ENCODE results near the gene SPDYE17.
"Not testable (repeated sequence)": the region's sequence is repeated elsewhere in the genome, so short reads cannot be mapped to it uniquely, and the experiment has no call there.

SPDYE17 gene

GRCh38 chr7:76998764-76999450 lies 33.3 kb downstream of the SPDYE17 start:
- DNase-seq (ENCODE audit: low spot score), result not testable (repeated sequence)

GRCh38 chr7:76998285-76998589 lies 33.9 kb downstream of the SPDYE17 start:
- DNase-seq (ENCODE audit: low spot score), result no peak

GRCh38 chr7:76997381-76998284 lies 34.5 kb downstream of the SPDYE17 start:
- no peak for DNase-seq (ENCODE audit: low spot score)

- not testable (repeated sequence) for DNase-seq (ENCODE audit: low spot score)
These were observed 35.2 kb downstream of the SPDYE17 start for GRCh38 chr7:76996932-76997331.

- not testable (repeated sequence) for DNase-seq (ENCODE audit: low spot score)
These were observed 37.9 kb downstream of the SPDYE17 start for GRCh38 chr7:76994286-76994685.

- not testable (repeated sequence) for DNase-seq (ENCODE audit: low spot score)
These were observed 38.3 kb downstream of the SPDYE17 start for GRCh38 chr7:76993831-76994230.

GRCh38 chr7:76992871-76993270 lies 39.3 kb downstream of the SPDYE17 start:
- not testable (repeated sequence) for DNase-seq (ENCODE audit: low spot score)

GRCh38 chr7:76992204-76992603 lies 40.0 kb downstream of the SPDYE17 start:
- DNase-seq (ENCODE audit: low spot score), result not testable (repeated sequence)

GRCh38 chr7:76990202-76990601 lies 42.0 kb downstream of the SPDYE17 start:
- not testable (repeated sequence) for DNase-seq (ENCODE audit: low spot score)

- not testable (repeated sequence) for DNase-seq (ENCODE audit: low spot score)
These were observed 46.0 kb downstream of the SPDYE17 start for GRCh38 chr7:76985924-76986717.

GRCh38 chr7:76984784-76985136 lies 47.4 kb downstream of the SPDYE17 start:
- DNase-seq (ENCODE audit: low spot score), result not testable (repeated sequence)

- DNase-seq (ENCODE audit: low spot score), result not testable (repeated sequence)
These were observed 48.0 kb downstream of the SPDYE17 start for GRCh38 chr7:76983937-76984783.

GRCh38 chr7:76983333-76983732 lies 48.8 kb downstream of the SPDYE17 start:
- not testable (repeated sequence) for DNase-seq (ENCODE audit: low spot score)

- DNase-seq (ENCODE audit: low spot score), result not testable (repeated sequence)
These were observed 49.7 kb downstream of the SPDYE17 start for GRCh38 chr7:76982501-76982900.

- DNase-seq (ENCODE audit: low spot score), result not testable (repeated sequence)
These were observed 50.8 kb downstream of the SPDYE17 start for GRCh38 chr7:76981187-76981970.

- not testable (repeated sequence) for DNase-seq (ENCODE audit: low spot score)
These were observed 51.6 kb downstream of the SPDYE17 start for GRCh38 chr7:76980576-76980975.

- not testable (repeated sequence) for DNase-seq (ENCODE audit: low spot score)
These were observed 54.3 kb downstream of the SPDYE17 start for GRCh38 chr7:76977761-76978367.

- not testable (repeated sequence) for DNase-seq (ENCODE audit: low spot score)
These were observed 57.2 kb downstream of the SPDYE17 start for GRCh38 chr7:76974793-76975579.

- not testable (repeated sequence) for DNase-seq (ENCODE audit: low spot score)
These were observed 57.8 kb downstream of the SPDYE17 start for GRCh38 chr7:76974336-76974735.

Data from putamen (tissue), 1 donor.